Non-pigmented ciliary epithelial cell (primary cell): ENCODE results near the gene GRK1.
"Not testable (repeated sequence)": the region's sequence is repeated elsewhere in the genome, so short reads cannot be mapped to it uniquely, and the experiment has no call there.

Source experiments
- DNase-seq: peaks from one replicate; pipeline ENCODE4 v3.0.0-alpha.2; 2010; ENCODE audit warnings: low read depth

The GRK1 gene

GRCh38 chr13:113666951-113667701 is at the start of gene GRK1:
Gene GRK1, plus strand, starts transcription at chr13:113667219. Its CDS starts 168 bp downstream, at chr13:113667387.
- DNase-seq, result no peak

GRCh38 chr13:113617961-113618360 is 49.1 kb upstream of the GRK1 start:
- DNase-seq, result no peak

- DNase-seq, result no peak
Observed at GRCh38 chr13:113618455-113618854, 48.6 kb upstream of the GRK1 start.

GRCh38 chr13:113620036-113620796 is 46.8 kb upstream of the GRK1 start:
- no peak for DNase-seq

GRCh38 chr13:113621046-113621445 is 46.0 kb upstream of the GRK1 start:
- DNase-seq, result no peak

GRCh38 chr13:113621498-113621897 is 45.5 kb upstream of the GRK1 start:
- DNase-seq, result not testable (repeated sequence)

GRCh38 chr13:113621986-113622550 is 45.0 kb upstream of the GRK1 start:
- DNase-seq, result not testable (repeated sequence)

GRCh38 chr13:113622791-113623490 is 44.1 kb upstream of the GRK1 start:
- no peak for DNase-seq

- DNase-seq, result no peak
Observed at GRCh38 chr13:113623491-113624234, 43.4 kb upstream of the GRK1 start.

- no peak for DNase-seq
Observed at GRCh38 chr13:113624235-113624587, 42.8 kb upstream of the GRK1 start.

- DNase-seq, result not testable (repeated sequence)
Observed at GRCh38 chr13:113624640-113625304, 42.2 kb upstream of the GRK1 start.

GRCh38 chr13:113625965-113626721 is 40.9 kb upstream of the GRK1 start:
- DNase-seq, result no peak

GRCh38 chr13:113627136-113627535 is 39.9 kb upstream of the GRK1 start:
- no peak for DNase-seq

- no peak for DNase-seq
Observed at GRCh38 chr13:113628291-113629270, 38.4 kb upstream of the GRK1 start.

GRCh38 chr13:113629866-113630265 is 37.2 kb upstream of the GRK1 start:
- no peak for DNase-seq

- DNase-seq, result no peak
Observed at GRCh38 chr13:113630296-113630695, 36.7 kb upstream of the GRK1 start.

GRCh38 chr13:113630804-113631203 is 36.2 kb upstream of the GRK1 start:
- DNase-seq, result no peak

- DNase-seq, result no peak
Observed at GRCh38 chr13:113631341-113632095, 35.5 kb upstream of the GRK1 start.
